ENCODE data around the gene LPIN1. TPM values are rescaled to one million over a fixed set of nuclear protein-coding genes. Genes with fewer than 3 reads are reported as not detected.

LPIN1 gene
- polyA plus RNA-seq, 1 donor = 10.9 TPM

DNA sequence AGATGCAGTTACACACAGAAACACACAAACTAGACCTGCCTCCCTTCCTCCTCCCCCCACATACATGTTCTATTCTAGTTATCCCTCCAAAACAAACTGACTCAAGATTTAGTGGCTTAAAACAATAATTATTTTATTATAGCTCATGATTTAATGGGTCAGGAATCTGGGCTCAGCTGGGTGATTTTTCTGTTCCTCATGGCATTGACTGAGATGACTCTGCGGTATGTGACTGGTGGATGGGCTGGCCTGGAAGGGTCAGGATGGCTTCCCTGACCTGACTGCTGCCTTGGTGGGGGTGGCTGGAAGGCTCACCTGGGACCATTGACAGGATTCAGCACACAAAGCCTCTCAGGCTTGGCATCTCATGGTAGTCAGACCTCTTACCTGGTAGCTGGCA, 42.7 kb upstream of the LPIN1 start:
- Histone ChIP-seq H3K27me3 (ENCODE audit: control insufficient read depth, insufficient read depth, low read length) (peaks cover 3% of the 10 kb centered on the region), H3K27ac (ENCODE audit: low read length) (no peak overlapping the region), H3K4me3 (ENCODE audit: low read length) (no peak overlapping the region), H3K9me3 (ENCODE audit: control insufficient read depth, low read depth, low read length) (no peaks in the 10 kb centered on the region), H3K4me1 (ENCODE audit: control insufficient read depth, insufficient read depth, low read length) (no peaks in the 10 kb centered on the region), H3K36me3 (ENCODE audit: control insufficient read depth, insufficient read depth, low read length) (no peaks in the 10 kb centered on the region)
- no CpG with 5 or more reads among the region's 1 CpG for WGBS (ENCODE audit: insufficient coverage, low lambda C conversion rate)
- no peak for DNase-seq

DNA sequence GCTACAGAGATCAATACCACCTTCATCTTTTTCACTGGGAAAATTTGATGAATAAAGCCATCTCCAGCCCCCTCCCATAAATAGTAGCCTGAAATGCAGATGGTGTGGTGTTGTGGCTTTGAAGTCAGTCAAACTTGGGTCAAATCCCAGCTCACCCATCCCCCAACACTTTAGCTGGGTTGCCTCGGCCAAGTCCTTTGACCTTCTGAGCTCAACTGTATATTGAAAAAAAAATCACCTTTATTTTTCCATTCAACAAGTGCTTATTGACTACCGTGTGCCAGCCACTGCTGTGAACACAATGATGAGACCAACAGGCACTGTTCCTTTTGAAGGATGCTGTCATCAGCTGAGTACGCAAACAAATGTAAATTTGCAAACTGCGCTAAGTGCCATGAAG, 41.4 kb upstream of the LPIN1 start:
- H3K27ac ChIP-seq (ENCODE audit: low read length) = no peak overlapping the region
- H3K27me3 ChIP-seq (ENCODE audit: control insufficient read depth, insufficient read depth, low read length) = peaks cover 3% of the 10 kb centered on the region
- no peak for DNase-seq
- no peaks in the 10 kb centered on the region for H3K9me3 ChIP-seq (ENCODE audit: control insufficient read depth, low read depth, low read length)
- no peaks in the 10 kb centered on the region for H3K4me1 ChIP-seq (ENCODE audit: control insufficient read depth, insufficient read depth, low read length)
- H3K36me3 ChIP-seq (ENCODE audit: control insufficient read depth, insufficient read depth, low read length) = no peaks in the 10 kb centered on the region
- H3K4me3 ChIP-seq (ENCODE audit: low read length) = no peak overlapping the region
- WGBS (ENCODE audit: insufficient coverage, low lambda C conversion rate) = 92% methylated on average over 2 of the region's 4 CpGs

DNA sequence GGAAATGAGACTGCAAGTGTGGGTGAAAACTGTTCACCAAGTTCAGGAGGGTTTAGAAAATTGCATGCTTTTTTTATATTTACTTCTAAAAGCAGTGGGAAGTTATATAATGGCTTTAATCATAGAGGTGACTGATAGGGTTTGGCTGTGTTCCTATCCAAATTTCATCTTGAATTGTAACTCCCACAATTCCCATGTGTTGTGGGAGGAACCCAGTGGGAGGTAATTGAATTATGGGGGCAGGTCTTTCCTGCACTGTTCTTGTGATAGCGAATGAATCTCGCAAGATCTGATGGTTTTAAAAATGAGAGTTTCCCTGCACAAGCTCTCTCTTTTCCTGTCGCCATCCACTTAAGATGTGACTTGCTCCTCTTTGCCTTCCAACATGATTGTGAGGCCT, 40.7 kb upstream of the LPIN1 start:
- Histone ChIP-seq H3K4me3 (ENCODE audit: low read length) (no peak overlapping the region), H3K9me3 (ENCODE audit: control insufficient read depth, low read depth, low read length) (no peaks in the 10 kb centered on the region), H3K27me3 (ENCODE audit: control insufficient read depth, insufficient read depth, low read length) (peaks cover 3% of the 10 kb centered on the region), H3K27ac (ENCODE audit: low read length) (no peak overlapping the region), H3K4me1 (ENCODE audit: control insufficient read depth, insufficient read depth, low read length) (no peaks in the 10 kb centered on the region), H3K36me3 (ENCODE audit: control insufficient read depth, insufficient read depth, low read length) (no peaks in the 10 kb centered on the region)
- WGBS (ENCODE audit: insufficient coverage, low lambda C conversion rate) = no CpG with 5 or more reads among the region's 3 CpGs
- DNase-seq = no peak

GRCh38 chr2:11708106-11708505, 38.3 kb upstream of the LPIN1 start:
- H3K4me1 ChIP-seq (ENCODE audit: control insufficient read depth, insufficient read depth, low read length) = no peaks in the 10 kb centered on the region
- H3K9me3 ChIP-seq (ENCODE audit: control insufficient read depth, low read depth, low read length) = no peaks in the 10 kb centered on the region
- H3K27me3 ChIP-seq (ENCODE audit: control insufficient read depth, insufficient read depth, low read length) = peaks cover 3% of the 10 kb centered on the region
- H3K36me3 ChIP-seq (ENCODE audit: control insufficient read depth, insufficient read depth, low read length) = no peaks in the 10 kb centered on the region
- DNase-seq = no peak
- no CpG with 5 or more reads among the region's 3 CpGs for WGBS (ENCODE audit: insufficient coverage, low lambda C conversion rate)
- no peak overlapping the region for H3K4me3 ChIP-seq (ENCODE audit: low read length)
- no peak overlapping the region for H3K27ac ChIP-seq (ENCODE audit: low read length)

GRCh38 chr2:11709293-11709692, 37.1 kb upstream of the LPIN1 start:
- 100% methylated on average over 3 of the region's 8 CpGs for WGBS (ENCODE audit: insufficient coverage, low lambda C conversion rate)
- Histone ChIP-seq H3K36me3 (ENCODE audit: control insufficient read depth, insufficient read depth, low read length) (no peaks in the 10 kb centered on the region), H3K27ac (ENCODE audit: low read length) (no peak overlapping the region), H3K4me3 (ENCODE audit: low read length) (no peak overlapping the region), H3K9me3 (ENCODE audit: control insufficient read depth, low read depth, low read length) (no peaks in the 10 kb centered on the region), H3K27me3 (ENCODE audit: control insufficient read depth, insufficient read depth, low read length) (no peaks in the 10 kb centered on the region), H3K4me1 (ENCODE audit: control insufficient read depth, insufficient read depth, low read length) (no peaks in the 10 kb centered on the region)
- no peak for DNase-seq

- H3K36me3 ChIP-seq (ENCODE audit: control insufficient read depth, insufficient read depth, low read length) = no peaks in the 10 kb centered on the region
- DNase-seq = no peak
- H3K27me3 ChIP-seq (ENCODE audit: control insufficient read depth, insufficient read depth, low read length) = no peaks in the 10 kb centered on the region
- no peaks in the 10 kb centered on the region for H3K9me3 ChIP-seq (ENCODE audit: control insufficient read depth, low read depth, low read length)
- no peak overlapping the region for H3K4me3 ChIP-seq (ENCODE audit: low read length)
- H3K4me1 ChIP-seq (ENCODE audit: control insufficient read depth, insufficient read depth, low read length) = no peaks in the 10 kb centered on the region
- no peak overlapping the region for H3K27ac ChIP-seq (ENCODE audit: low read length)
- 83% methylated on average over 1 of the region's 3 CpGs for WGBS (ENCODE audit: insufficient coverage, low lambda C conversion rate)
Observed at GRCh38 chr2:11710210-11710609, 36.2 kb upstream of the LPIN1 start.

DNA sequence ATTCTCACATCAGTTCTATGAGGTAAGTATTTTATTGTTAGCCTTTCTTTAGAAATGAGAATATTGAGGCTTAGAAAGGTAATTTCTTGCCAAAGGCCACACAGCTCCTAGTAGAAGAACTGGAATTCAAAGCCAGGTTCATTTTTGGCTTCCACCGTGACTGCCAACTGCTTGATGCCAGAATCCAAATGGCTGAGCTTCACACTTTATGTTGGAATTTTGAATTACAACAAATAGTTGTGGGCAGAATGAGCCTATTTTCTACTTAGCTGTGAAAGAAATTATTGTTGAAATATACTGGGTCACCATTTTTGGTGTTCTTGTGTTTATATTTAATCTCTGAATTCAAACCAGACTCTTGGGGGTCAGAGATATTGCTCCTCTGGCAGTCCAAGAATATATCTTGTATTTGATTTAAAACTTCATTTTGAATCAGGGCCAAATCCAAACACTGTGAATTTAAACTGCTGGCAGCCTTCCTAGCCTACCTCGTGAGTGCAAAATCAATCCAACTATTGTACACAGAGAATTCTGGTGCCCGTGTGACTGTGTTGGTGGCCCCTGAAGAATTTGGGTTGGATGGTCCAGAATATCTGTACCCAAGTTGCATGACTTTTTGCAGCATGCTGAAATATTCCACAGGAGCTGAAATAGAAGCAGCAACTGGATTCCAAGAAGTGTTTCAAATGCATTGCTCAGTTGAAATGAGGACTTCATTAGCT, 35.6 kb upstream of the LPIN1 start:
- H3K4me1 ChIP-seq (ENCODE audit: control insufficient read depth, insufficient read depth, low read length) = no peaks in the 10 kb centered on the region
- H3K27me3 ChIP-seq (ENCODE audit: control insufficient read depth, insufficient read depth, low read length) = no peaks in the 10 kb centered on the region
- no peak overlapping the region for H3K4me3 ChIP-seq (ENCODE audit: low read length)
- no peak for DNase-seq
- WGBS (ENCODE audit: insufficient coverage, low lambda C conversion rate) = 100% methylated on average over 1 of the region's 3 CpGs
- H3K9me3 ChIP-seq (ENCODE audit: control insufficient read depth, low read depth, low read length) = no peaks in the 10 kb centered on the region
- no peaks in the 10 kb centered on the region for H3K36me3 ChIP-seq (ENCODE audit: control insufficient read depth, insufficient read depth, low read length)
- H3K27ac ChIP-seq (ENCODE audit: low read length) = no peak overlapping the region

DNA sequence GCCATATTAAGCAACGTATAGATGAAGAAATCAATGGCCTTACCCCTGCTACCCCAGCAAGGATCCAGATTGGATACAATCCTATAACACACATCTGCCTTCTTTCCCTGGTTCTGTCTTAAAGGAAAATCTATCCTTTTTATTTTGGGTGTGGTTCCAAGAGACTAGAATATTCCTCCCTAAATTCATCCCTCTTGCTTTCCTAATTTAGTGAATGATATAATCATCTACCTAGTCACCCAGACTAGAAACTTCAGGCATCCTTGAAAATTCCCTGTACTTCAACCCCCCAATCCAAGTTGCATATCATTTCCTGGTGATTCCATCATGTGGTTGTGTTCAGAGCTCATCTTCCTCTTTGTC, 35.1 kb upstream of the LPIN1 start:
- DNase-seq = no peak
- no peaks in the 10 kb centered on the region for H3K27me3 ChIP-seq (ENCODE audit: control insufficient read depth, insufficient read depth, low read length)
- H3K36me3 ChIP-seq (ENCODE audit: control insufficient read depth, insufficient read depth, low read length) = no peaks in the 10 kb centered on the region
- no peak overlapping the region for H3K4me3 ChIP-seq (ENCODE audit: low read length)
- no peaks in the 10 kb centered on the region for H3K4me1 ChIP-seq (ENCODE audit: control insufficient read depth, insufficient read depth, low read length)
- H3K27ac ChIP-seq (ENCODE audit: low read length) = no peak overlapping the region
- WGBS (ENCODE audit: insufficient coverage, low lambda C conversion rate) = no CpG with 5 or more reads among the region's 1 CpG
- H3K9me3 ChIP-seq (ENCODE audit: control insufficient read depth, low read depth, low read length) = no peaks in the 10 kb centered on the region

GRCh38 chr2:11711751-11712150, 34.7 kb upstream of the LPIN1 start:
- DNase-seq = no peak
- H3K36me3 ChIP-seq (ENCODE audit: control insufficient read depth, insufficient read depth, low read length) = no peaks in the 10 kb centered on the region
- H3K4me1 ChIP-seq (ENCODE audit: control insufficient read depth, insufficient read depth, low read length) = no peaks in the 10 kb centered on the region
- no peaks in the 10 kb centered on the region for H3K9me3 ChIP-seq (ENCODE audit: control insufficient read depth, low read depth, low read length)
- 100% methylated on average over 1 of the region's 8 CpGs for WGBS (ENCODE audit: insufficient coverage, low lambda C conversion rate)
- H3K27me3 ChIP-seq (ENCODE audit: control insufficient read depth, insufficient read depth, low read length) = no peaks in the 10 kb centered on the region
- no peak overlapping the region for H3K4me3 ChIP-seq (ENCODE audit: low read length)
- H3K27ac ChIP-seq (ENCODE audit: low read length) = no peak overlapping the region

- Histone ChIP-seq H3K4me3 (ENCODE audit: low read length) (no peak overlapping the region), H3K4me1 (ENCODE audit: control insufficient read depth, insufficient read depth, low read length) (no peaks in the 10 kb centered on the region), H3K27me3 (ENCODE audit: control insufficient read depth, insufficient read depth, low read length) (peaks cover under 1% of the 10 kb centered on the region), H3K9me3 (ENCODE audit: control insufficient read depth, low read depth, low read length) (no peaks in the 10 kb centered on the region), H3K36me3 (ENCODE audit: control insufficient read depth, insufficient read depth, low read length) (no peaks in the 10 kb centered on the region), H3K27ac (ENCODE audit: low read length) (no peak overlapping the region)
- WGBS (ENCODE audit: insufficient coverage, low lambda C conversion rate) = no CpG with 5 or more reads among the region's 2 CpGs
- no peak for DNase-seq
Observed at GRCh38 chr2:11712866-11713265, 33.6 kb upstream of the LPIN1 start.

DNA sequence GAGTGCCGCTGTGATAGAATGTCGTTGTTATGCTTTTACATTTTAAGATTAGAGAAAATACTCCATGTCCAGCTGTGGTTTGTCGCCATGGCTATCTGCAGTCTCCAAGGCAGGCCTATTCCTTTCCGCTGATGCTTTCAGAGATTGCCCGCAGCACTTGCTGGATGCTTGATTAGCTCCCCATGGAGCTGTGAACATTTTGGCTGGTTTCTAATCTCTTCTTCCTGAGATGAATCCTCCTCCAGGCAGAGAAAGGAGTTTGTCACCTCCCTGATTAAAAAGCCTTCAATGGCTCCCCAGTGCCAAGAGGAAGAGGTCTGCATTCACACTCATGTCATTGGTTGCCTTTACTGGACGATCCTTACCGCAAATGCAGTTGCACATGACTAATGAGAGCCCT, 32.6 kb upstream of the LPIN1 start:
- 100% methylated on average over 1 of the region's 7 CpGs for WGBS (ENCODE audit: insufficient coverage, low lambda C conversion rate)
- Histone ChIP-seq H3K27ac (ENCODE audit: low read length) (no peak overlapping the region), H3K4me3 (ENCODE audit: low read length) (no peak overlapping the region), H3K4me1 (ENCODE audit: control insufficient read depth, insufficient read depth, low read length) (no peaks in the 10 kb centered on the region), H3K27me3 (ENCODE audit: control insufficient read depth, insufficient read depth, low read length) (peaks cover 7% of the 10 kb centered on the region), H3K36me3 (ENCODE audit: control insufficient read depth, insufficient read depth, low read length) (no peaks in the 10 kb centered on the region), H3K9me3 (ENCODE audit: control insufficient read depth, low read depth, low read length) (no peaks in the 10 kb centered on the region)
- no peak for DNase-seq
